Endothelial cell (in vitro differentiated cells): ENCODE results near the gene ZNF613. TPM values are rescaled to one million over a fixed set of nuclear protein-coding genes. Genes with fewer than 3 reads are reported as not detected.
"Not testable (repeated sequence)": the region's sequence is repeated elsewhere in the genome, so short reads cannot be mapped to it uniquely, and the experiment has no call there.

Experiments used
- DNase-seq: peaks from one replicate; pipeline ENCODE4 v3.0.0; 2021; ENCODE audit warnings: low spot score
- H3K27ac Mint-ChIP-seq: one replicate; pipeline ENCODE4 v1.8.0; 2021; ENCODE audit warnings: mixed read lengths, inconsistent platforms; ENCODE audit not compliant: unreplicated experiment
- H3K27me3 Mint-ChIP-seq: one replicate; pipeline ENCODE4 v1.8.0; 2021; ENCODE audit warnings: mild to moderate bottlenecking, moderate library complexity, mixed read lengths, inconsistent platforms; ENCODE audit not compliant: unreplicated experiment
- H3K36me3 Mint-ChIP-seq: one replicate; pipeline ENCODE4 v1.8.0; 2021; ENCODE audit warnings: mild to moderate bottlenecking, low read depth, mixed read lengths, inconsistent platforms; ENCODE audit not compliant: unreplicated experiment
- H3K4me1 Mint-ChIP-seq: one replicate; pipeline ENCODE4 v1.8.0; 2021; ENCODE audit warnings: mild to moderate bottlenecking, mixed read lengths, inconsistent platforms; ENCODE audit not compliant: unreplicated experiment
- H3K4me3 Mint-ChIP-seq: one replicate; pipeline ENCODE4 v1.8.0; 2021; ENCODE audit warnings: mild to moderate bottlenecking, mixed read lengths, inconsistent platforms; ENCODE audit not compliant: unreplicated experiment
- H3K9me3 Mint-ChIP-seq: one replicate; pipeline ENCODE4 v1.8.0; 2021; ENCODE audit warnings: mixed read lengths, inconsistent platforms; ENCODE audit not compliant: unreplicated experiment
- total RNA-seq: library from RNA; stranded (reverse); fragmentation: NEBNext Ultra II Directional; extraction: Animal tissue kit (Norgen Biotek cat#: 25700); gene quantifications from one replicate; pipeline ENCODE4 v1.2.1, GENCODE V29; 2021; ENCODE audit not compliant: unreplicated experiment
- TF ChIP-seq, protein P1 (sequence below): fragments of 200-600 bp; sonication (generic); IDR thresholded peaks from one replicate; pipeline ENCODE4 v1.5.0; 2021; ENCODE audit warnings: antibody characterized with exemption; ENCODE audit not compliant: unreplicated experiment

Gene ZNF613
- total RNA-seq, 1 donor from 2014 or later = 10.9 TPM

DNA sequence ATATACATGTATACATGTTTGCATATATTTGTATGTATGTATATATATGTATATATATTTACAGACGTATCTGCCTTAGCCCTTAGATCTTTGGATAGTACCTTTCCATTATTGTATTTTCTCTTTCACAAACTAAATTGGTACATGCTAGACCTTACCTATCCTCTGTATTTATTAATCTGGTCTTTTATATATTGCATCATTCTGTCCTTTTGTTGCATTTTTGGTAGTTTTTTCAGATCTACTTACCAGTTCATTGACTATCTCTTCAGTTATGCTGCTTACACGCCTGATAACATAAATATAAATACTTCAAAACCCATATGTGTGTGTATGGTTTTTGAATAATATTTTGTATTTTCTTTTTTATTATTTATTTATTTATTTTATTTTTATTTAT lies 11.7 kb downstream of the ZNF613 start:
- Mint-ChIP-seq H3K4me1 (no peaks in the 10 kb centered on the region), H3K4me3 (peak overlapping the region; percentile 26), H3K36me3 (peaks cover 95% of the 10 kb centered on the region), H3K27ac (no peak overlapping the region), H3K9me3 (peaks cover 41% of the 10 kb centered on the region), H3K27me3 (peaks cover 4% of the 10 kb centered on the region)
- TF ChIP-seq, protein P1, sequence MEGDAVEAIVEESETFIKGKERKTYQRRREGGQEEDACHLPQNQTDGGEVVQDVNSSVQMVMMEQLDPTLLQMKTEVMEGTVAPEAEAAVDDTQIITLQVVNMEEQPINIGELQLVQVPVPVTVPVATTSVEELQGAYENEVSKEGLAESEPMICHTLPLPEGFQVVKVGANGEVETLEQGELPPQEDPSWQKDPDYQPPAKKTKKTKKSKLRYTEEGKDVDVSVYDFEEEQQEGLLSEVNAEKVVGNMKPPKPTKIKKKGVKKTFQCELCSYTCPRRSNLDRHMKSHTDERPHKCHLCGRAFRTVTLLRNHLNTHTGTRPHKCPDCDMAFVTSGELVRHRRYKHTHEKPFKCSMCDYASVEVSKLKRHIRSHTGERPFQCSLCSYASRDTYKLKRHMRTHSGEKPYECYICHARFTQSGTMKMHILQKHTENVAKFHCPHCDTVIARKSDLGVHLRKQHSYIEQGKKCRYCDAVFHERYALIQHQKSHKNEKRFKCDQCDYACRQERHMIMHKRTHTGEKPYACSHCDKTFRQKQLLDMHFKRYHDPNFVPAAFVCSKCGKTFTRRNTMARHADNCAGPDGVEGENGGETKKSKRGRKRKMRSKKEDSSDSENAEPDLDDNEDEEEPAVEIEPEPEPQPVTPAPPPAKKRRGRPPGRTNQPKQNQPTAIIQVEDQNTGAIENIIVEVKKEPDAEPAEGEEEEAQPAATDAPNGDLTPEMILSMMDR = no peak
- DNase-seq = no peak

DNA sequence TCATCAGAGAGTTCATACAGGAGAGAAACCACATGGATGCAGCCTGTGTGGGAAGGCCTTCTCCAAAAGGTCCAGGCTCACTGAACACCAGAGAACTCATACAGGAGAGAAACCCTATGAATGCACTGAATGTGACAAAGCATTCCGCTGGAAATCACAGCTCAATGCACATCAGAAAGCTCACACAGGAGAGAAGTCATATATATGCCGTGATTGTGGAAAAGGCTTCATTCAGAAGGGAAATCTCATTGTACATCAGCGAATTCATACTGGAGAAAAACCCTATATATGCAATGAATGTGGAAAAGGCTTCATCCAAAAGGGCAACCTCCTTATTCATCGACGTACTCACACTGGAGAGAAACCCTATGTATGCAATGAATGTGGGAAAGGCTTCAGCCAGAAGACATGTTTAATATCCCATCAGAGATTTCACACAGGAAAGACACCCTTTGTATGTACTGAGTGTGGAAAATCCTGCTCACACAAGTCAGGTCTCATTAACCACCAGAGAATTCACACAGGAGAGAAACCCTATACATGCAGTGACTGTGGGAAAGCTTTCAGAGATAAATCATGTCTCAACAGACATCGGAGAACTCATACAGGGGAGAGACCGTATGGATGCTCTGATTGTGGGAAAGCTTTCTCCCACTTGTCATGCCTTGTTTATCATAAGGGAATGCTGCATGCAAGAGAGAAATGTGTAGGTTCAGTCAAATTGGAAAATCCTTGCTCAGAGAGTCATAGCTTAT lies 17.7 kb downstream of the ZNF613 start:
- H3K4me3 Mint-ChIP-seq = peak overlapping the region; percentile 86
- H3K27me3 Mint-ChIP-seq = peaks cover 4% of the 10 kb centered on the region
- TF ChIP-seq, protein P1 = no peak
- H3K27ac Mint-ChIP-seq = no peak overlapping the region
- H3K36me3 Mint-ChIP-seq = peaks cover 85% of the 10 kb centered on the region
- H3K4me1 Mint-ChIP-seq = no peaks in the 10 kb centered on the region
- no peak for DNase-seq
- H3K9me3 Mint-ChIP-seq = peaks cover 62% of the 10 kb centered on the region

DNA sequence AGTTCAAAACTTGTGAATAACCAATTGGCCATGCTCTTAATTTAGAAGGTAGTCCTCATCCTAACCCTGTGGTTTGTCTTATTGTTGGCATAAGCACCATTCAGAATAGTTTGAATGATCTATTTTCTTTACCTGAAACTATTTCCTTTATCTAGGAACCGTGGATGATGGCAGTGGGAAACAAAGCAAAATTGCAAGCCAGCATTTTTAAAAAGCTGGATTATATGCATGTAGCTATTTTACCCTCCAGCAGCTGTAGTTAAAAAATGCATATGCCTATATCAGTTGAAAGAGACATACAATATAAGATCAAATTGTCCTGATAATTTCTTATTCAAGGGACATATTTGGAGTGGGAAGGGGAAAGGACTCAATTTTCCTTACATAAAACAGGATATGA lies 19.3 kb downstream of the ZNF613 start:
- no peak overlapping the region for H3K4me3 Mint-ChIP-seq
- no peak for DNase-seq
- H3K9me3 Mint-ChIP-seq = peaks cover 59% of the 10 kb centered on the region
- no peak overlapping the region for H3K27ac Mint-ChIP-seq
- H3K36me3 Mint-ChIP-seq = peaks cover 78% of the 10 kb centered on the region
- TF ChIP-seq, protein P1 = no peak
- no peaks in the 10 kb centered on the region for H3K4me1 Mint-ChIP-seq
- peaks cover 7% of the 10 kb centered on the region for H3K27me3 Mint-ChIP-seq

DNA sequence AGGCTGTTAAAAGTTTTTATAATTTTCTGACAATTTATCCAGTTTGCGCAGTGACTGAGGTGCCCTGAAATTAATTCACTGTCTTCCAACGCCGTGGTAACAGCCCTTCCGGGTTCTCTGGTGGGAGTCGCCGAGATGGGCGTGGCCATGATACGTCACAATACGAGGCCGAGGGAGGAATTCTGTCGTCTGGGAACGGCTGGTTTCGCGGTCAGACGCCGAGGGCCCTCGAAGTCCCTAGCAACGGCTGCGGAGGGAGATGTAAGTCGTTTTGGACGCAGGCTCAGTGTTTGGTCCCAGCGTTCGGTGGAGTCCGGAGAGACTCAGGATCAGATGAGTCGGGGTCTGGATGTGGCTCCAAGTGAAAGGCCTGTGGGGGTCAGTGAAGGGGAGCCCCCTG lies 21.7 kb downstream of the ZNF613 start:
- Mint-ChIP-seq H3K27ac (no peak overlapping the region), H3K27me3 (peaks cover 3% of the 10 kb centered on the region), H3K4me3 (peak overlapping the region; percentile 26), H3K36me3 (peaks cover 63% of the 10 kb centered on the region), H3K4me1 (no peaks in the 10 kb centered on the region), H3K9me3 (peaks cover 49% of the 10 kb centered on the region)
- TF ChIP-seq, protein P1 = no peak
- no peak for DNase-seq

DNA sequence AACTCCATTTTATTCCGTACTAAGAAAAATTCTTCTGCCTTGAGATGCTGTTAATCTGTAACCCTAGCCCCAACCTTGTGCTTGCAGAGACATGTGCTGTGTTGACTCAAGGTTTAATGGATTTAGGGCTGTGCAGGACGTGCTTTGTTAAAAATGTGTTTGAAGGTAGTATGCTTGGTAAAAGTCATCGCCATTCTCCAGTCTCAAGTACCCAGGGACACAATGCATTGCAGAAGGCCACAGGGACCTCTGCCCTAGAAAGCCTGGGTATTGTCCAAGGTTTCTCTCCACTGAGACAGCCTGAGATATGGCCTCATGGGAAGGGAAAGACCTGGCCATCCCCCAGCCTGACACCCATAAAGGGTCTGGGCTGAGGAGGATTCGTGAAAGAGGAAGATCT lies 30.6 kb downstream of the ZNF613 start:
- H3K27ac Mint-ChIP-seq, H3K27me3 Mint-ChIP-seq, DNase-seq: not testable (repeated sequence)

More for the DNA sequence above, 30.6 kb downstream of the ZNF613 start:
- not testable (repeated sequence) for H3K4me3 Mint-ChIP-seq
- H3K36me3 Mint-ChIP-seq = peaks cover 36% of the 10 kb centered on the region
- peaks cover 17% of the 10 kb centered on the region for H3K9me3 Mint-ChIP-seq
- H3K4me1 Mint-ChIP-seq = peaks cover 16% of the 10 kb centered on the region
